HG02588 (cell line): ENCODE results near the gene DLGAP1.
"Not testable (repeated sequence)": the region's sequence is repeated elsewhere in the genome, so short reads cannot be mapped to it uniquely, and the experiment has no call there.

Experiments used
- ATAC-seq: cut with Tn5 transposase; IDR thresholded peaks from one replicate; pipeline ENCODE4 v1.9.1; 2021; ENCODE audit warnings: mild to moderate bottlenecking, moderate library complexity; ENCODE audit not compliant: unreplicated experiment

Gene DLGAP1

DNA sequence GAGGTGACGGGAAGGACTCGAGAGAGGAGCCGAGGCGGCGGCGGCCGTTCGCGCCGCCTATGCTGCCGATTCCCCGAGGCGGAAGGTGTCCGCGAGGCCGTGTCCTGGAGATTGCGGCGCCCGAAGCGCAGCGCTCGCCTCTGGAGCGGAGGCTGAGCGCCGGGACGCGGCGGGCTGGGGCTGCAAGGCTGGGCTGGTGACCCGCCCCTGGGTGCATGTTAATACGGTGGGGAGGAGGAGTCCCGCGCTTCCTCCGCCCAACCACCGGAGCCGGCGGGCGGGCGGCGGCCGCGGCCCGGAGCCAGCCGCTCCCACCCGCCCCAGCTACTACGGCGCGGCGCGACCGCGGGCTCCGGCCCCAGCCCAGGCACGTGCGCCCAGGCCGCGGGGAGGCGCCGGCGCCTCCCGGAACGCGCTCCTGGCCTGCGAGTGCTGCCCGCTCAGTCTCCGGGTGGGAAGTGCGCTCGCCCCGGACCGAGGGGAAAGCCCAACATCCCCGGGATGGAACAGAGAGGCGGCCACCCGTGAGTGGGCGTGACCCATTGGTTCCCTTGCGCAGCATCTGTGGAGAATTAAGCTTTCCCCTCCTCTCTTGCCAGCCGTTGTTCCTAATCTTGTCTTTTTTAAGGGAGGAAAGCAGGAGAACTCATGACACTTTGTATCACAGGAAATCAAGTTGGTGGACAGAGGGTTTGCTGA is at the start of gene DLGAP1:
Gene DLGAP1 (minus strand): TSS at position 195 of the 699 bp plus-strand sequence.
- ATAC-seq = peak; percentile 74

DNA sequence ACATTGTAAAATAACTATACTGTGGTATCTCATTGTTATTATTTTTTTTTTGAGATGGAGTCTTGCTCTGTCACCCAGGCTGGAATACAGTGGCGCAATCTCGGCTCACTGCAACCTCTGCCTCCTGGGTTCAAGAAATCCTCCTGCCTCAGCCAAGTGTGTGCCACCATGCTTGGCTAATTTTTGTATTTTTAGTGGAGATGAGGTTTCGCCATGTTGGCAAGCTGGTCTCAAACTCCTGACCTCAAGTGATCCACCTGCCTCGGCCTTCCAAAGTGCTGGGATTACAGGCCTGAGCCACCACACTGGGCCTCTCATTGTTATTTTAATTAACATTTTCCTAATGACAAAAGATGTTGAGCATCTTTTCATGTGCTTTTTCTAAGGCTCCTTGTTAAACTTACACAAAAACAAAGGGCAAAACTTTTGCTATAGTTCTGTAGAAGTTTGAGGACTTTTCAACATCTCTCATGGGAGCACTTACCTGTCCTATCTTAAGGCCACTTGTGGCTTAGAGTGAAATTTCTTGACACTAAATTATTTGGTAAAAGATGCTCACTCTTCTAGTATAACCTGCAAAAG is 39.7 kb upstream of the DLGAP1 start:
- not testable (repeated sequence) for ATAC-seq

DNA sequence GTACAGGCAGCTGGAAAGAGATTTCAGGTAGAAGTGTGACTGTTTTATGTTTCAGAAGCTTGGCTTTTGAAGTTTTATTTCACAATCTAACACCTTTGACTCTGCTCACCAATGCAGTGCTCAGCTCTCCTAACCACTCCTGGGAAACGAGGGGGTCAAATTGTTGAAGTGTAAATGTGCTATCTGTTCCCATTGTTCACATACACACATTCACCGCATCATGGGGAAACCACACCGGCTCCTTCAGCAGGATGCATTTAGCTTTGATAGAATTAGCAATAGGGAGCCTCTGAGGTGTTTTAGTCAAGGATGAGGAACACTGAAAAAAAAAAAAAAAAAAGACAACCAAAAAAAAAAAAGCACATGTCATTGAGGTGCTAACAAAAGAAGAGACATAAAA is 13.4 kb upstream of the DLGAP1 start:
- no peak for ATAC-seq

DNA sequence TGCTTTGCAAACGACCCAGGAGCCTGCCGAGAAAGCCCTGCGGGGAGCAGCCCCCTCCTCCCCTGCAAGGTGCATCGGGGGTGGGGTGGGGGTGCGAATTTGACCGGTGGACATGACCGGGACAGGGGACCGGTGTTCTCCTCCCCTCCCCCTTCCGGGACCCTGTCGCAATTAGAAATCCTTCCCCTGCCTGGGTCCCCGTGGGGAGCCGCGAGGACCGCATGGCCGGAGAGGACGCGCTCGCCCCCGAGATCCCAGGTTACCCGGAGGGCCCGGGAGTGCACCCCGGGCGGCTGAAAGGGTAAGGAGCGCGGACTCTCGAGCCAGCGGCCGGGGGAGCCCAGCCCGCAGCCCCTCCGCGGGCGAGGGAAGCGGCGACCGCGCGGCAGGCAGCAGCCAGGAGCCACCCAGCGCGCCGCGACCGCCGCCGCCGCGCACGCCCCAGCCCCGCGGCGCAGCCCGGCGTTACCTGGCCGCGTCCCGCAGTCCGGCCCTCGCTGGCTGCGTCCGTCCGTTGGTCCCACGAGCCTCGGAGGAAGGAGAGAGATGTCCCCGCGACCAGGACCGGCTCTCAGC is 482 bp downstream of the DLGAP1 start:
- ATAC-seq = peak; percentile 26

DNA sequence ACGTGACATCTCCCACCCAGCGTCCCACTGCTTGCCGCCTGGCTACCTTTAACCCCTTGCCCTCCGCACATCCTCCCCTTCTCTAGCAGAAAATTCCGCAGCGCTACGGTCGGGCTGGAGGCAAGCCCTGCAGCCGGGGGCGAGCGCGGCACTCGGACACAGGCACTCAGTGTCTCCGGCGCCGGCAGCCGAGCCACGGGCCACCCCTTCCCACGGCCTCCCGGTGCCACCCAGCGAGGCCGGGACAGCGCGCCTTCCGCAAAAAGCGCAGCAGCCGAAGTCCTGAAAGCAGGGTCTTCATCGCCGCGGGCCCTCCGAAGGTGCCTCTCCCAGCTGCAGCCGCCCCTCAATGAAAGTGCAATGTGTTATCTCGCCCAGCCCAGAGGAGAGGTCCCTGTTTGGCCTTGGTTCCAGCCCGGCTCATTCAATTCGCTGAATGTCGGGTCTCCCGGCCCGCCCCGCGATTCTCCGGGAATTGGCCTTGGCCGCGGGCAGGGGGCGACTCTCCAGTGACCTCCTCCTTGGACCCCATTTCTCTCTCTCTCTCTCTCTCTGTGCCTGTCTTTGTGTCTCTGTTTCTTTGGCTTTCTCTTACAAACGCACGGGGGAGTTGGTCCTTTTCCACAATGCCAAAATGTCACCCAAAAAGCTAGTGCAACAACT is 1.1 kb downstream of the DLGAP1 start:
- ATAC-seq = no peak

DNA sequence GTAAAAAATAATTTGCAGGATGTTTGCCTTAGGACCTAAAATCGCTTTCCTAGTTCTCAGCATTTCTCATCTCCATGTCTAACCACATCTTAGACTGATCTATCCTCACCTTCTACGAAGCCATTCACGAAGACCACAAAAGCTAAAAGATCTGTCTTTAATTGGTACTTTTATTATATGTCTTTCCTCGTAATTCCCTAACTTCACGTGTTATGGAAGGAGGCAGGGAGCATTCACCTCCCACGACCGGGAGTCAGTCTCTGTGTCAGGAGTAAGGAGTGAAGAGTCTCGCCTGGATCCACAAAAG is 1.6 kb downstream of the DLGAP1 start:
- ATAC-seq = no peak

DNA sequence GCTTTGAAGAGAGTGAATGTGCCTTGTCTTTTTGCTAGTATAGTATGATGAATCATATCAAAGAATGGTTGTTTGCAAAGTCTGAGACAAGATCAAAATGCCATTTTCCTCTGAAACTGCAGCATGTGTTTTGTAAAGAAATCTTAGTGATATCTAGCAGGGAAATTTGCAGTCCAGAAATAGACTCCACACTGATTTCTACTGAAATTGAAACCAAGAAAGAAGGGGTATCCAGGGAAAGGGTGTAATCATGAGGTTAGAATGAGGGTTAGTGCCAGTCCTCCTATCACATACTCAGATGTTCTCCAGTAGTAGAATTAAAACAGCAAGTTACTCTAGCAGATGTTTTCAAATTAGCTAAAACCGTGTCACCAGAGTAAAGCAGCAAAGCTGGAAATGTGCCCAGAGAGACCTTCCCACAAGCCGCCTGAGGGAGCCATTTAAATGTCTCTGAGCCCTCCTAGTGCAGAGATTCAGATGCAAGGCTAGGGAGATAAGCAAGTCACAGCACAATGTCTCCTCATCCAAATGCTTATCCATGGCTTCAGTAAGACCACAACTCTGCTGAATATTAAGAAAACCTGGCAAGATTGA is 4.9 kb downstream of the DLGAP1 start:
- ATAC-seq = no peak

DNA sequence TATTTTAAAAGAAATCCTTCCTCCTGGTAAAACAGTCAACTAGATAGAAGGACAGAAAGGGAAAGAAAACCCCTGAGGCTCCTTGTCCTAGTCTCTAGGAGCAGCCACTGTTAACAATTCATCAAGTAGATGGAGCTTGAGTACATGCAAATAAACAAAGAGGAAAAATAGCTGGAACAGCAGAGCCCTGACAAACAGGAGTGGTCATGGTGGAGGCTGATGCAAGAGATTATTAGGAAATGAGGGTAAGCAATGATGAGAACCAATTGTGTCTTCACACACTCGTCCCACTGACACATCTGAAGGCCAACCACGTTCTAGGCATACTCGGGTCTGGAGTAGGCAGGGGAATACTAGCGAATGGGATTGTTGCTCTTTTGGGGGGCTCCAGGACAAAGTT is 9.2 kb downstream of the DLGAP1 start:
- no peak for ATAC-seq

DNA sequence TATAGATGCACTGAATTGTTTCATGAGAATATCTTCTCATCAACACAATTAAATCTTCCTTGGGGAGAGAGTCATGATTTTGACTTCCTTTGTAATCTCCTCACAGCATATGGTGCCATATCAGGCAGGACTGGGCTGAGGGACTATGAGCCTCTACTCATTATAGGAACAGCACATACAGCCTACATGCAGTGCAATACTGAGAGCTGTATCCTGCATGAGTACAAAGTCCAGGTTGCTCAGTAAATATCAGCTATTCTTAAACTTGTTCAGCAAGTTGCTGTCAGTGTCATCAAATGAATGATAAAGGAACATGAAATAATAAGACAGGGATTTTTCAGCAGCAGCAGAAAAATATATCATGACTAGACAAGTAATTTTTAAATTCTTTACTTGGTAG is 10.8 kb downstream of the DLGAP1 start:
- ATAC-seq = no peak

DNA sequence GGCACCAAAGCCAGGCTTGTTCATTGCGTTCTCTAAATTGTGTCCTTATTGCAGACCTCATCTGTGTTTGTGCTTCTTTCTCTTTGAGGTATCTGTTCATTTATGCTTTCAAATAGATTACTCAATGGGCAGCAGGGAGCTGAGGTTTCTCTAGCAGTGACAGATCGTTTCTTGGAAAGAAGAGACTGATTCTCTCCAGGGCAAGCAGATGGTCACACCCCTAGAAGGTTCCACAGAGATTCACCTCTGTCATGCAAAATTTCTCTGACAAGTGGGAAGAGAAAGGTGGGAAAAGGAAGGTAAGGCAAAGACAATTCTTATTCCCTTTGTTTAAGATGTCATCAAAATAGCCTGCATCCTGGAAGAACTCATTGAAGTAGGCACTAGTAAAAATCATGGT is 14.0 kb downstream of the DLGAP1 start:
- ATAC-seq = no peak

DNA sequence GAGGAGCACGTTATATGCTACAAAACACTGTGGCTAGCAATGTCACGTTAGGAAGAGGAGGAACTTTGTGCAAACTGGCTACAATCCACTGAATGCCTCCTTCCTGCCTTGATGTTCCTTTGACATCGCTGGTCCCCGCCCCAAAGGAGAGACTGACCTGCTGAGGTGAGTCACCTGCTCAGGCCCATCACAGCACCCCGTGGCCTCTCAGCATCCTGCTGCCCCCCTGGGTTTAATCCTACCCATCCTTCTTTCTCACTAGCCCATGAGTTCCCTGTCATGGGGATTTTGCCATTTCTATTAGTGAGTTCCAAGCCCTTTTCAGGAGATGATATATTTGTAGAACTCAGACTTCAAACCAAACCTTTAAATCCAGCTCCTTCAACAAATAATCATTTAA is 16.2 kb downstream of the DLGAP1 start:
- ATAC-seq = no peak

DNA sequence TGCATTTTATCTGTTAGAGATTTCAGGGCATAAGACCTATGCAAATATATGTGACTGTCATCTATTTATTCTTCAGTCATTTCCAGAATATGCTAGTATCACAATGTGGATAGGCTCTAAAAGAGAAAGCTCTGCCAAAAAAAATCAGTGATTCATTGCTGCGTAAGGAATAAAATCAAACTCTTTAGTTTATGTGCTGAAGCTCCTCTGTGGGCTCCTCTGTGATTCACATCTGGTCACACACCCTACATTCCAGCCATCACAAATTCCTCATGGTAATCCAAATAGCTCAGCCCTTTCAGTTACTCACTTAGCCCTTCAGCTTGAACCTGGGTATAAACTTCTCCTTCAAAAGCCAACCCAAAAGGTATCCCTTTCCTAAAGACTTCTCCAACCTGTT is 21.4 kb downstream of the DLGAP1 start:
- ATAC-seq = no peak

DNA sequence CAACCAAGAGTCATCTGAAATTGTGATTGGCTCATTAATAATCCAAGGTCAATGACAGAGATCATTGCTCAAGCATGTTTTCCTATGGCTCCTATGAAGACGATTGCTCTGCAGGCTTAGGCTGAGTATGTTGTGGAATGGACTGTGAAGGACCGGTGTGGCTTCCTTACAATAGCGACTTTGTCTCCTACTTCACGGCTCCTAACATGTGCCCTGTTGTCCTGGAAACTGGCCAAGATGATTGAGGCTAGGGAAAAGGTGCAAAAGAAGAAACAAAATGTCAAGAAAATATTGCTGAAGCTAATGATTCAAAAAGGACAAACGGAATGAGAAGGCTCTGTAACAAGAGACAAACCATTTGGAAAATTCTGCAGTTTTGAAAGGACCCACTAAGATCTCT is 24.3 kb downstream of the DLGAP1 start:
- ATAC-seq = no peak

DNA sequence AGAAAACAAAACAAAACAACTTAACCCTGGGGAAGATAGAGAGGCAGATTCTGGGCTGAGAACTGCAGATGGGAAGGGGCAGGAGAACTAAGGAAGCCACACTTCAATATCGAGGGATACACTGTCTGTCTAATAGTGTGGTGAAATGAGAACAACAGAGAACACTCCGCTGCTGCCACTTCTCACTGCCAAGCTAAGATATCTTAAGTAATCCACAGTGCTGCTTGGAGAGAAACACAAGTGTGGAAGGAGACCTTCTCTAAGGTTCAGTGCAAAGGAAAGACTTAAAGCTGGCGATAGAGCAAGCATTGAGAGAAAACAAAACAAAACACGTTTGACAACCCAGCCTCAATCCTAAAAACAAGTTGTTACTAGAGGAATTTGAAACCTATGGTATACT is 37.4 kb downstream of the DLGAP1 start:
- ATAC-seq = no peak

DNA sequence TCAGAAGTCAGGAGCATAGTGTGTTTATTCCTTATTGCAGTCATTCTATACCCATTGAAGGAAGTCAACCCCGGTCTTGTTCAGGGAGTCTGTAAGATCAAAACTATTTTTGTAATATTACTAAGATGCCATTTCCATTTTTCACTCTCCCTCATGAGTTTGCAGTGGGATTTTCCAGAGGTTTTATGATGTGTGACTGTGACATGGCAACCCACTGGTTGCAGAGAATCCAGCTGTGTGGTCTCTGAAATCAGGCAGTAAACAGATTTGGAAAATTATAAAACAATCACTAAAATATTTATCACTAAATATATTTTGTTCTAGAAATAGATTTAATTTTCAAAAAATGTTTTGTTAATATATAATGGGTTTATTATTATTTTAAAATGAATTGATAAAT is 38.1 kb downstream of the DLGAP1 start:
- ATAC-seq = no peak

DNA sequence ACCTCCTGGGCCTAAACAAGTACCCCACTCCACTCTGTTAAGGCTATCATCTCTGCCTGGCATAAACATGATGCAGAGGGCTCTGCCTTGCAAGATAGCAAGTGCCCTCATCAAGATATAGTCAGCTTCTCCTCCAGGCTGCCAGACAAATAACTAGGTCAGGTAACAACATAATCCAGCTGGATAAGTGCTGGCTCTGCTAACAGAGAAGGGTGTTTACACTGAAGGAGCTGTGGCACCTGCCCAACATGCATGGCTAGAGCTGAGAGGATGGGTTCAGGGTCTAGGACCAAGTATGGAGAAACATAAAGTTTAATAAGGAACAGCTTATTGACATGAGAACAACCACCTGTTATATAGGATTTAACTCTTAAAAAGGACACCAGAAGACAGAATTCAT is 42.8 kb downstream of the DLGAP1 start:
- no peak for ATAC-seq

DNA sequence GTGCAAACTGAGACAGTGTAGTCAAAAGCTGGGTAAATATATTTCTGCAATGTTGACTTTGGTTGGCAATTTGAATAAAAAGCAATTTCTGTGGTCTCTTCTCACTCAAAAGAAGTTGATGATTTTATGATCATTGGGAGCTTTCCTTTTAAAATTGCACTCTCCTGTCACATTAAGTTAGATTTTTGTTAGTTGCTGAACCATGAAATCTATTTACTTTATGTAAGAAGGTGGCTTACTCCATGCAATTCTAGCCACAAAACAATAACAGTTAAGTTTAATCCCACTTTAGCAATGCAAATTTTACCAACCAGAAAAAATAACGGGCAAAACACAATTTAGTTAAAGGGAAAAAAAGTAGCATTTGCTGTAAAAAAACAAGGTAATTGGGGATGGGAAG is 48.3 kb downstream of the DLGAP1 start:
- no peak for ATAC-seq

DNA sequence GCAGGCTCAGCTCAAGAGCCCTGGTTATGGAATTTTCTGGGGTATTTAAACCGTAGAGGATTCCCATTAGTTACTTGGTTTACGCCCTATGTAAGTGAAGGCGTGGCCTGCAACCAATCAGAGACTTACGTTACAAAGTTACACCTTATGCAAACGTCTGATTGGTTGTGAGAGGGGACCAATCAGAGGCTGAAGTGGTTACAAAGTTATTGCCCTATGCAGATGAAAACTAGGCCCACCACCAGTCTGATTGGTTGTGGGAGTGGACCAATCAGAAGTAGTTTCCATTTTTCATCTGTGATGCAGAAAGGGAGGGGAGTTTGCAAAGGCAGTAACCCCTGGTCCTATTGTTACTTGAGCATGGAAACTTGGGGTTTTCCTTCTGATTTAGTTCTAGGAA is 49.1 kb downstream of the DLGAP1 start:
- no peak for ATAC-seq

DNA sequence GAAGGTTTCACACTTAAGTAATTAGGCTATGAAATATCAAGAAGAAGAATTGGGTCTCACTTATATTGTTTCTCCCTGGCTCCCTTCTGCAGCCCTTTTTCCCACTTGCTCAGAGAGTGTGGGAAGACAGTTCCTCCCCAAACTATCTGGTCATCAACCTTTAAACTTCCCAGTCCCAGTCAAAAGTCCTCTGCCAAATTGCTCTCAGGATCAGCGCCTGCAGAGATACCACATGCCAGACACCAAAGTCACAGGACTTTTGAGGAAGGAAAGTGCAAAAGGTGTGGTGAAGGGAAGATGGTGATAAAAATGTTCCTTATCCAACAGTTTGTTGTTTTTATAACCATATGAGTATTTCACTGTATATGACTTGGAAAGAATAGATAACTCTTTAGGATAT is 51.3 kb downstream of the DLGAP1 start:
- ATAC-seq = no peak

DNA sequence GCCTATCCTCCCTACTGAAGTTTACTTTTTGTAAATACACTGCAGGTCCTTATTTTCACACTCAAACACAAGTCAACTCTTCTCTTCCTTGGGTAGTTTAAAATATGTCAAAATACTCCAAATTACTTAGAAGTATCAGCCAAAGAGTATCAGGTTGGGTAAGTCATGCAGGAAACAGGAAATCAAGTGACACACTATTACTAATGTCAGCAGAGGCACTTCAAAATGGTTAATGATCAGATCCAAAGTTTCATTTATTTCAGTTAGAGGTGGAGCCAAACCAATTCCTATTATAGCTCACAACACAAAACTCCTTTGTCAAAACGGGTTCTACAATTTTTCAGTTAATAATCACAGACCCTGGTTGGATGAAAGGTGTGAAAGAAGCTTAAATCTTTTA is 54.2 kb downstream of the DLGAP1 start:
- no peak for ATAC-seq

DNA sequence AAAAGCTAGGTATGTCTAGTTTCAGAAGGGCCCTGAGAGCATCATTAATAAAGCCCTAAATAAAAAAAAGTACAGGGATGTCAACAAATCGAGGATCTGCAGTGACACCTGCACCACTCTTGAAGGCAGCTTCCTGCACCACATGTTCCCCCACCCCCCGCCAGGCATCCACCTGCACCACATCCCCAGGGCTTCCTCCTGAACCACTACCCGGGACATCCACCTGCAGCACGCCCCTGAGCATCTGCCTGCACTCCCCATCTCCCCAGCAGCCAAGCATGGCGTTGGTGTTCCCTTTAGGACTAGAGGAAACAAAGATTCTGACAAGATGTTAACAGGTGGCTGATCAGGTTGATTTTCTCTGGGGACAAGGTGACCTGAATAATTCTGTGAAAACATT is 55.2 kb downstream of the DLGAP1 start:
- ATAC-seq = no peak

DNA sequence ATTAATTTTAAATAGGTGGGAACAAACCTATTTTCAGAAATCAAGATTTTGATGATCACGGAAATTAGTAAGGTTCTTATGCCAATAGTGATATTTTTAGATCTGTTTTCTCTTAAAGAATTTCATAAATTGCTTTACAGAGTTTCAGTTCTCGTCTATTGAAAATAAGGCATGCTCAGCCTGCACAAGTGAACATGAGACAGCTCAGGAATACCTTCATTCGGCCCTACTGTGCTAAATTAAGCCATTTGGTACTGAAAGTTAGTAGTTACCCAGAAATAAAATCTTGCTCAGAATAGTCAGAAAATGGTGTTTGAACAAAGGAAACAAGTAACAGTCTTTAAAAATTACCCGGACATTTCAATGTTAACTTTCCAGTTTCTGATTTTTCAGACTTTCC is 60.4 kb downstream of the DLGAP1 start:
- ATAC-seq = no peak
